Measurements from ENCODE around the gene CFAP100.

GRCh38 chr3:126476166-126477060, 81.7 kb downstream of the CFAP100 start:
- TF ChIP-seq, protein P1, sequence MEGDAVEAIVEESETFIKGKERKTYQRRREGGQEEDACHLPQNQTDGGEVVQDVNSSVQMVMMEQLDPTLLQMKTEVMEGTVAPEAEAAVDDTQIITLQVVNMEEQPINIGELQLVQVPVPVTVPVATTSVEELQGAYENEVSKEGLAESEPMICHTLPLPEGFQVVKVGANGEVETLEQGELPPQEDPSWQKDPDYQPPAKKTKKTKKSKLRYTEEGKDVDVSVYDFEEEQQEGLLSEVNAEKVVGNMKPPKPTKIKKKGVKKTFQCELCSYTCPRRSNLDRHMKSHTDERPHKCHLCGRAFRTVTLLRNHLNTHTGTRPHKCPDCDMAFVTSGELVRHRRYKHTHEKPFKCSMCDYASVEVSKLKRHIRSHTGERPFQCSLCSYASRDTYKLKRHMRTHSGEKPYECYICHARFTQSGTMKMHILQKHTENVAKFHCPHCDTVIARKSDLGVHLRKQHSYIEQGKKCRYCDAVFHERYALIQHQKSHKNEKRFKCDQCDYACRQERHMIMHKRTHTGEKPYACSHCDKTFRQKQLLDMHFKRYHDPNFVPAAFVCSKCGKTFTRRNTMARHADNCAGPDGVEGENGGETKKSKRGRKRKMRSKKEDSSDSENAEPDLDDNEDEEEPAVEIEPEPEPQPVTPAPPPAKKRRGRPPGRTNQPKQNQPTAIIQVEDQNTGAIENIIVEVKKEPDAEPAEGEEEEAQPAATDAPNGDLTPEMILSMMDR (IDR thresholded peaks at IDR 0.05; ENCODE audit: low read length), result no peak
- TF ChIP-seq EZH2 (optimal IDR thresholded peaks at IDR 0.05; ENCODE audit: low read depth, low read length), result no peak
- no peak for TF ChIP-seq EZH2phosphoT487 (IDR thresholded peaks at IDR 0.05; ENCODE audit: low read length)

Data from MM.1S (cell line).